Activated CD8-positive, alpha-beta memory T cell treated with anti-CD3 and anti-CD28 coated beads for 48 hours (primary cell): Measurements from ENCODE around the gene SCN2B.

ENCODE experiments used
- DNase-seq, 3 experiments: peaks; one replicate each; pipeline ENCODE4 v3.0.0-alpha.2; 2020; ENCODE audit warnings: low read depth in 2 of 3, low spot score in 2 of 3

The SCN2B gene

GRCh38 chr11:118135796-118136165 lies 40.7 kb downstream of the SCN2B start:
- no peak for DNase-seq

- no peak for DNase-seq
Observed at GRCh38 chr11:118135051-118135795, 41.2 kb downstream of the SCN2B start.

- no peak for DNase-seq
Observed at GRCh38 chr11:118133816-118134215, 42.6 kb downstream of the SCN2B start.

GRCh38 chr11:118132385-118133151 lies 43.9 kb downstream of the SCN2B start:
- DNase-seq = no peak

GRCh38 chr11:118129471-118130172 lies 46.8 kb downstream of the SCN2B start:
- DNase-seq = no peak

GRCh38 chr11:118128721-118129470 lies 47.5 kb downstream of the SCN2B start:
- no peak for DNase-seq

GRCh38 chr11:118128310-118128709 lies 48.1 kb downstream of the SCN2B start:
- DNase-seq = no peak

GRCh38 chr11:118126082-118126838 lies 50.2 kb downstream of the SCN2B start:
- no peak for DNase-seq

- DNase-seq = no peak
Observed at GRCh38 chr11:118124929-118125535, 51.4 kb downstream of the SCN2B start.

- DNase-seq = no peak
Observed at GRCh38 chr11:118120793-118121192, 55.6 kb downstream of the SCN2B start.

- DNase-seq = peak in 2 of 3 experiments; percentile 1 to 25
Observed at GRCh38 chr11:118117790-118118601, 58.4 kb downstream of the SCN2B start.

GRCh38 chr11:118115048-118115447 lies 61.4 kb downstream of the SCN2B start:
- DNase-seq = no peak

- no peak for DNase-seq
Observed at GRCh38 chr11:118114266-118114665, 62.2 kb downstream of the SCN2B start.

- no peak for DNase-seq
Observed at GRCh38 chr11:118112711-118113430, 63.6 kb downstream of the SCN2B start.
